OCI-LY1 (cell line): ENCODE results near the gene CNOT4.
A peak's percentile ranks its signal among the peaks of the same experiment; 100 is the strongest.

Experiments
- H2AFZ ChIP-seq: fragments of 200-600 bp; sonication (generic), shearing (Covaris generic); 2 replicates; pipeline ENCODE4 v1.6.0; 2014; ENCODE audit warnings: antibody characterized with exemption, mild to moderate bottlenecking, low read length
- H3F3A ChIP-seq: fragments of 200-600 bp; sonication (generic), shearing (Covaris generic); 2 replicates; pipeline ENCODE4 v1.6.0; 2014; ENCODE audit warnings: mild to moderate bottlenecking, antibody characterized with exemption, low read length, moderate library complexity; ENCODE audit not compliant: insufficient read depth
- H3K27ac ChIP-seq: fragments of 200-600 bp; sonication (generic); 2 replicates; pipeline ENCODE4 v1.5.1; 2014; ENCODE audit warnings: low read length, mixed run types, mild to moderate bottlenecking, low read depth; ENCODE audit not compliant: poor library complexity, severe bottlenecking
- H3K27me3 ChIP-seq: fragments of 200-600 bp; sonication (generic); 2 replicates; pipeline ENCODE4 v1.6.0; 2014; ENCODE audit warnings: antibody characterized with exemption, mild to moderate bottlenecking, low read length, moderate library complexity; ENCODE audit not compliant: insufficient read depth
- H3K36me3 ChIP-seq: fragments of 200-600 bp; sonication (generic); 2 replicates; pipeline ENCODE4 v1.6.1; 2014; ENCODE audit warnings: mild to moderate bottlenecking, antibody characterized with exemption, low read length, moderate library complexity, mixed read lengths; ENCODE audit not compliant: insufficient read depth
- H3K4me1 ChIP-seq: fragments of 200-600 bp; sonication (generic); 2 replicates; pipeline ENCODE4 v1.5.1; 2014; ENCODE audit warnings: mild to moderate bottlenecking, low read length, moderate library complexity; ENCODE audit not compliant: insufficient read depth, severe bottlenecking
- H3K4me2 ChIP-seq: fragments of 200-600 bp; sonication (generic), shearing (Covaris generic); 2 replicates; pipeline ENCODE4 v1.6.1; 2014; ENCODE audit warnings: low read length
- H3K4me3 ChIP-seq: fragments of 200-600 bp; sonication (generic); 2 replicates; pipeline ENCODE4 v1.5.1; 2014; ENCODE audit warnings: low read length, low read depth, mild to moderate bottlenecking, mixed read lengths; ENCODE audit not compliant: poor library complexity, severe bottlenecking
- H3K79me2 ChIP-seq: fragments of 200-600 bp; shearing (Covaris generic); 2 replicates; pipeline ENCODE4 v1.6.1; 2016; ENCODE audit warnings: mixed run types, low read length, mixed read lengths; ENCODE audit not compliant: insufficient read depth
- H3K9ac ChIP-seq: fragments of 200-600 bp; sonication (generic), shearing (Covaris generic); 2 replicates; pipeline ENCODE4 v1.6.1; 2014; ENCODE audit warnings: mild to moderate bottlenecking, low read length, mixed read lengths
- H3K9me2 ChIP-seq: fragments of 200-600 bp; sonication (generic), shearing (Covaris generic); 2 replicates; pipeline ENCODE4 v1.6.1; 2014; ENCODE audit warnings: low read depth, mild to moderate bottlenecking, low read length, mixed read lengths
- H3K9me3 ChIP-seq: fragments of 200-600 bp; shearing (Covaris generic); 2 replicates; pipeline ENCODE4 v1.6.1; 2014; ENCODE audit warnings: low read length, mixed read lengths
- H4K20me1 ChIP-seq: fragments of 200-600 bp; sonication (generic), shearing (Covaris generic); 2 replicates; pipeline ENCODE4 v1.6.0; 2016; ENCODE audit warnings: mild to moderate bottlenecking, low read length; ENCODE audit not compliant: insufficient read depth
- EZH2 ChIP-seq: fragments of 200-600 bp; sonication (generic), shearing (Covaris generic); IDR thresholded peaks from 2 replicates; pipeline ENCODE4 v1.8.0; 2017; ENCODE audit warnings: borderline replicate concordance, mixed run types, mild to moderate bottlenecking, antibody characterized with exemption, low read length, moderate library complexity, mixed read lengths
- TF ChIP-seq, protein P1 (sequence below): fragments of 200-600 bp; sonication (generic), shearing (Covaris generic); IDR thresholded peaks from 2 replicates; pipeline ENCODE4 v1.5.1; 2017; ENCODE audit warnings: mild to moderate bottlenecking, antibody characterized with exemption, low read length, moderate library complexity, mixed read lengths

CNOT4 gene

GRCh38 chr7:135557455-135558336 lies 47.8 kb upstream of the CNOT4 start, which contains the start of gene NUP205:
TSS of gene NUP205 (plus strand) at chr7:135557917. CDS start at chr7:135557945, 28 bp downstream.
- H3K4me1 ChIP-seq, result peaks cover 38% of the 10 kb centered on the region
- H3K9ac ChIP-seq, result peak within 1 kb of the TSS; percentile 97
- no peaks in the 10 kb centered on the region for H3F3A ChIP-seq
- TF ChIP-seq, protein P1, sequence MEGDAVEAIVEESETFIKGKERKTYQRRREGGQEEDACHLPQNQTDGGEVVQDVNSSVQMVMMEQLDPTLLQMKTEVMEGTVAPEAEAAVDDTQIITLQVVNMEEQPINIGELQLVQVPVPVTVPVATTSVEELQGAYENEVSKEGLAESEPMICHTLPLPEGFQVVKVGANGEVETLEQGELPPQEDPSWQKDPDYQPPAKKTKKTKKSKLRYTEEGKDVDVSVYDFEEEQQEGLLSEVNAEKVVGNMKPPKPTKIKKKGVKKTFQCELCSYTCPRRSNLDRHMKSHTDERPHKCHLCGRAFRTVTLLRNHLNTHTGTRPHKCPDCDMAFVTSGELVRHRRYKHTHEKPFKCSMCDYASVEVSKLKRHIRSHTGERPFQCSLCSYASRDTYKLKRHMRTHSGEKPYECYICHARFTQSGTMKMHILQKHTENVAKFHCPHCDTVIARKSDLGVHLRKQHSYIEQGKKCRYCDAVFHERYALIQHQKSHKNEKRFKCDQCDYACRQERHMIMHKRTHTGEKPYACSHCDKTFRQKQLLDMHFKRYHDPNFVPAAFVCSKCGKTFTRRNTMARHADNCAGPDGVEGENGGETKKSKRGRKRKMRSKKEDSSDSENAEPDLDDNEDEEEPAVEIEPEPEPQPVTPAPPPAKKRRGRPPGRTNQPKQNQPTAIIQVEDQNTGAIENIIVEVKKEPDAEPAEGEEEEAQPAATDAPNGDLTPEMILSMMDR, result no peak
- no peak for TF ChIP-seq EZH2
- no peaks in the 10 kb centered on the region for H3K9me3 ChIP-seq
- peaks cover 21% of the 10 kb centered on the region for H3K36me3 ChIP-seq
- H3K4me3 ChIP-seq, result peak within 1 kb of the TSS; percentile 93
- no peaks in the 10 kb centered on the region for H3K9me2 ChIP-seq
- H2AFZ ChIP-seq, result peak within 1 kb of the TSS; percentile 71
- H3K79me2 ChIP-seq, result peaks cover 47% of the 10 kb centered on the region
- H3K27me3 ChIP-seq, result no peaks in the 10 kb centered on the region
- peak within 1 kb of the TSS; percentile 91 for H3K27ac ChIP-seq
- H3K4me2 ChIP-seq, result peak within 1 kb of the TSS; percentile 88
- no peaks in the 10 kb centered on the region for H4K20me1 ChIP-seq

- Histone ChIP-seq H3K36me3 (peaks cover 4% of the 10 kb centered on the region; the same call in 1 of the 2 replicates), H3K9me2 (no peaks in the 10 kb centered on the region), H2AFZ (no peak overlapping the region), H3K4me2 (no peak overlapping the region), H3K79me2 (peaks cover 5% of the 10 kb centered on the region), H3K9ac (no peak overlapping the region), H3K27ac (no peak overlapping the region), H3K27me3 (no peaks in the 10 kb centered on the region), H3K9me3 (no peaks in the 10 kb centered on the region), H3F3A (no peaks in the 10 kb centered on the region), H4K20me1 (no peaks in the 10 kb centered on the region), H3K4me3 (no peak overlapping the region), H3K4me1 (peaks cover 17% of the 10 kb centered on the region)
- TF ChIP-seq, protein P1, result no peak
- no peak for TF ChIP-seq EZH2
Observed at GRCh38 chr7:135553346-135553745, 43.4 kb upstream of the CNOT4 start.

GRCh38 chr7:135552148-135552547 lies 42.2 kb upstream of the CNOT4 start:
- TF ChIP-seq, protein P1, result no peak
- TF ChIP-seq EZH2, result no peak
- H3K9ac ChIP-seq, result no peak overlapping the region
- H3K27me3 ChIP-seq, result no peaks in the 10 kb centered on the region

More at GRCh38 chr7:135552148-135552547, 42.2 kb upstream of the CNOT4 start:
- H3K79me2 ChIP-seq, result no peaks in the 10 kb centered on the region
- peaks cover 14% of the 10 kb centered on the region for H3K4me1 ChIP-seq
- H3K9me3 ChIP-seq, result no peaks in the 10 kb centered on the region
- H3K4me3 ChIP-seq, result no peak overlapping the region
- no peaks in the 10 kb centered on the region for H3F3A ChIP-seq
- H3K4me2 ChIP-seq, result no peak overlapping the region
- no peaks in the 10 kb centered on the region for H4K20me1 ChIP-seq
- H3K27ac ChIP-seq, result no peak overlapping the region
- H3K36me3 ChIP-seq, result no peaks in the 10 kb centered on the region
- H2AFZ ChIP-seq, result no peak overlapping the region
- H3K9me2 ChIP-seq, result no peaks in the 10 kb centered on the region
